Activated CD4-positive, alpha-beta memory T cell treated with anti-CD3 and anti-CD28 coated beads for 36 hours (primary cell): ENCODE data around the gene COL18A1. TPM values are rescaled to one million over a fixed set of nuclear protein-coding genes. Genes with fewer than 3 reads are reported as not detected.

Source experiments
- CTCF ChIA-PET: fragments of 350-600 bp; sonication (Branson Sonifier 250); formaldehyde crosslinking; loops from one replicate; lab custom pipeline; 2021; ENCODE audit warnings: antibody characterized with exemption, inconsistent platforms; lab: Charles Lee
- POLR2A ChIA-PET: fragments of 350-600 bp; sonication (Branson Sonifier 250); formaldehyde crosslinking; loops from one replicate; lab custom pipeline; 2021; ENCODE audit warnings: antibody characterized with exemption; lab: Charles Lee
- DNase-seq: peaks from one replicate; pipeline ENCODE4 v3.0.0-alpha.2; 2020
- H3K27ac Mint-ChIP-seq: one replicate; pipeline ENCODE4 v1.8.0; 2021; ENCODE audit warnings: mixed read lengths
- H3K27me3 Mint-ChIP-seq: one replicate; pipeline ENCODE4 v1.8.0; 2021; ENCODE audit warnings: mixed read lengths
- H3K36me3 Mint-ChIP-seq: one replicate; pipeline ENCODE4 v1.8.0; 2021; ENCODE audit warnings: mixed read lengths
- H3K4me1 Mint-ChIP-seq: one replicate; pipeline ENCODE4 v1.8.0; 2021; ENCODE audit warnings: low read depth, mixed read lengths
- H3K4me3 Mint-ChIP-seq: one replicate; pipeline ENCODE4 v1.8.0; 2021; ENCODE audit warnings: mild to moderate bottlenecking, mixed read lengths
- H3K9me3 Mint-ChIP-seq: one replicate; pipeline ENCODE4 v1.8.0; 2021; ENCODE audit warnings: mixed read lengths
- intact Hi-C: fragments of 100-400 bp; cut with micrococcal nuclease; formaldehyde crosslinking; loops from one replicate; pipeline ENCODE4 v1.15.1; 2023
- total RNA-seq, 2 experiments: library from RNA; stranded (reverse); gene quantifications; one replicate each; pipeline ENCODE4 v1.2.3, GENCODE V29; 2021

Gene COL18A1
- total RNA-seq, 2 experiments from 2014 or later, result 4.5 TPM

GRCh38 chr21:45507888-45508508 is 103.0 kb downstream of the COL18A1 start:
- intact Hi-C loops, result no loop called here
- DNase-seq, result no peak
- Mint-ChIP-seq H3K27me3 (no peaks in the 10 kb centered on the region), H3K4me3 (no peak overlapping the region), H3K9me3 (no peaks in the 10 kb centered on the region), H3K4me1 (no peaks in the 10 kb centered on the region), H3K27ac (no peak overlapping the region), H3K36me3 (no peaks in the 10 kb centered on the region)
- ChIA-PET CTCF (interaction anchor here (0.7 kb wide), 1 partner anchor 215 kb away, joined by 3 read pairs; no protein-coding TSS in a partner anchor), POLR2A (no interaction called here)

GRCh38 chr21:45508607-45509565 is 103.9 kb downstream of the COL18A1 start:
- ChIA-PET POLR2A (no interaction called here), CTCF (no interaction called here)
- Mint-ChIP-seq H3K27me3 (no peaks in the 10 kb centered on the region), H3K36me3 (peaks cover 3% of the 10 kb centered on the region), H3K4me1 (no peaks in the 10 kb centered on the region), H3K4me3 (no peak overlapping the region), H3K9me3 (no peaks in the 10 kb centered on the region), H3K27ac (peak overlapping the region; percentile 18)
- no peak for DNase-seq
- intact Hi-C loops, result no loop called here

GRCh38 chr21:45509566-45510465 is 104.9 kb downstream of the COL18A1 start:
- intact Hi-C loops, result no loop called here
- no peak overlapping the region for H3K27ac Mint-ChIP-seq
- POLR2A ChIA-PET, result no interaction called here
- no peaks in the 10 kb centered on the region for H3K9me3 Mint-ChIP-seq
- no peak overlapping the region for H3K4me3 Mint-ChIP-seq
- H3K27me3 Mint-ChIP-seq, result no peaks in the 10 kb centered on the region
- peaks cover 9% of the 10 kb centered on the region for H3K36me3 Mint-ChIP-seq
- no peak for DNase-seq
- no peaks in the 10 kb centered on the region for H3K4me1 Mint-ChIP-seq
- CTCF ChIA-PET, result no interaction called here

GRCh38 chr21:45510466-45510955 is 105.5 kb downstream of the COL18A1 start:
- Mint-ChIP-seq H3K9me3 (no peaks in the 10 kb centered on the region), H3K36me3 (peaks cover 11% of the 10 kb centered on the region), H3K4me1 (no peaks in the 10 kb centered on the region), H3K4me3 (no peak overlapping the region), H3K27me3 (no peaks in the 10 kb centered on the region), H3K27ac (no peak overlapping the region)
- DNase-seq, result no peak
- intact Hi-C loops, result no loop called here
- POLR2A ChIA-PET, result no interaction called here
- CTCF ChIA-PET, result no interaction called here

GRCh38 chr21:45511007-45511406 is 106.0 kb downstream of the COL18A1 start:
- POLR2A ChIA-PET, result no interaction called here
- no peak for DNase-seq

GRCh38 chr21:45511661-45512431 is 106.9 kb downstream of the COL18A1 start:
- ChIA-PET POLR2A (no interaction called here), CTCF (no interaction called here)
- no peak for DNase-seq
- intact Hi-C loops, result no loop called here
- Mint-ChIP-seq H3K36me3 (peaks cover 11% of the 10 kb centered on the region), H3K4me3 (no peak overlapping the region), H3K9me3 (no peaks in the 10 kb centered on the region), H3K27me3 (no peaks in the 10 kb centered on the region), H3K4me1 (no peaks in the 10 kb centered on the region), H3K27ac (no peak overlapping the region)

More at GRCh38 chr21:45511007-45511406, 106.0 kb downstream of the COL18A1 start:
- Mint-ChIP-seq H3K4me1 (no peaks in the 10 kb centered on the region), H3K4me3 (no peak overlapping the region), H3K27ac (no peak overlapping the region), H3K27me3 (no peaks in the 10 kb centered on the region), H3K36me3 (peaks cover 11% of the 10 kb centered on the region), H3K9me3 (no peaks in the 10 kb centered on the region)
- intact Hi-C loops, result no loop called here
- CTCF ChIA-PET, result no interaction called here

- Mint-ChIP-seq H3K36me3 (peaks cover 14% of the 10 kb centered on the region), H3K27ac (no peak overlapping the region), H3K27me3 (no peaks in the 10 kb centered on the region), H3K9me3 (no peaks in the 10 kb centered on the region), H3K4me3 (no peak overlapping the region), H3K4me1 (peaks cover 4% of the 10 kb centered on the region)
- intact Hi-C loops, result no loop called here
- ChIA-PET CTCF (no interaction called here), POLR2A (no interaction called here)
- no peak for DNase-seq
Measured at GRCh38 chr21:45512626-45513002, 107.6 kb downstream of the COL18A1 start.

GRCh38 chr21:45513003-45513717 is 108.2 kb downstream of the COL18A1 start:
- no peak overlapping the region for H3K4me3 Mint-ChIP-seq
- no peak for DNase-seq
- ChIA-PET POLR2A (no interaction called here), CTCF (no interaction called here)
- intact Hi-C loops, result no loop called here
- peaks cover 19% of the 10 kb centered on the region for H3K36me3 Mint-ChIP-seq
- H3K27ac Mint-ChIP-seq, result no peak overlapping the region
- H3K4me1 Mint-ChIP-seq, result peaks cover 9% of the 10 kb centered on the region
- H3K9me3 Mint-ChIP-seq, result peaks cover 4% of the 10 kb centered on the region
- H3K27me3 Mint-ChIP-seq, result no peaks in the 10 kb centered on the region

GRCh38 chr21:45513741-45514310 is 108.9 kb downstream of the COL18A1 start:
- CTCF ChIA-PET, result no interaction called here
- POLR2A ChIA-PET, result no interaction called here
- Mint-ChIP-seq H3K4me3 (no peak overlapping the region), H3K4me1 (peaks cover 14% of the 10 kb centered on the region), H3K9me3 (peaks cover 11% of the 10 kb centered on the region), H3K27me3 (no peaks in the 10 kb centered on the region), H3K36me3 (peaks cover 26% of the 10 kb centered on the region), H3K27ac (no peak overlapping the region)
- intact Hi-C loops, result no loop called here
- no peak for DNase-seq

- Mint-ChIP-seq H3K27me3 (no peaks in the 10 kb centered on the region), H3K4me1 (peaks cover 14% of the 10 kb centered on the region), H3K4me3 (no peak overlapping the region), H3K36me3 (peaks cover 32% of the 10 kb centered on the region), H3K27ac (no peak overlapping the region), H3K9me3 (peaks cover 17% of the 10 kb centered on the region)
- POLR2A ChIA-PET, result no interaction called here
- intact Hi-C loops, result no loop called here
- CTCF ChIA-PET, result no interaction called here
- no peak for DNase-seq
Measured at GRCh38 chr21:45514311-45515021, 109.5 kb downstream of the COL18A1 start.
